GM19324 (cell line): ENCODE measurements around the gene PEAK1.

Source experiments
- ATAC-seq: cut with Tn5 transposase; IDR thresholded peaks from one replicate; pipeline ENCODE4 v1.9.1; 2021; ENCODE audit warnings: mild to moderate bottlenecking, moderate library complexity; ENCODE audit not compliant: unreplicated experiment, low FRiP score

The PEAK1 gene

DNA sequence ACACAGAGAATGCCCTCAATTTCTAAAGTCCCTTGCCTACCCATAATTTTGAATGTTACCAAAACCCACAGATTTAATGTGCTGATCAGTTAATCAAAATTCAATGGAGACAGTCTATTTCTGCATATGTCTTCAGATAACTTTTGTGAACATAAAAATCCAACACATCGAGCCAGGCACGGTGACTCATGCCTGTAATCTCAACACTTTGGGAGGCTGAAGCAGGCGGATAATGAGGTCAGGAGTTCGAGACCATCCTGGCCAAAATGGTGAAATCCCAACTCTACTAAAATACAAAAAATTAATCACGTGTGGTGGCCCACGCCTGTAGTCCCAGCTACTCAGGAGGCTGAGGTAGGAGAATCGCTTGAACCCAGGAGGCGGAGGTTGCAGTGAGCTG lies 49.3 kb downstream of the PEAK1 start:
- ATAC-seq, result no peak

DNA sequence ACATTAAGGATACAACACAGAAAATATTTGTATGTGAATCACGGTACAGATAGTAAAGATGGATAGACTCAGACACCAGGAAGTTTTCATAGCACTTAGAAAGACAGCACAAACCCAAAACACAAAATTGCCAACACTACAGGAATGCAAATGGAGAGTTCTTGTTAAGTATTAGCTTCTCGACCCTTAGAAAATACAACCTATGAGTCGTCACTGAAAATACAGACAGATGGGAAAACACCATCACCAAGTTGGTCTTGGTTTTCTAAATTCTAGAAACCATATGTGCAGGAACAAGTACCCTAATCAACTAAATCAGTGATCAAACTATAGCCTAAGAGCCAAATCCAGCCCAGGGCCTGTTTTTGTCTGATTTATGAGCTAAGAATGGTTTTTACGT lies 50.7 kb downstream of the PEAK1 start:
- no peak for ATAC-seq

DNA sequence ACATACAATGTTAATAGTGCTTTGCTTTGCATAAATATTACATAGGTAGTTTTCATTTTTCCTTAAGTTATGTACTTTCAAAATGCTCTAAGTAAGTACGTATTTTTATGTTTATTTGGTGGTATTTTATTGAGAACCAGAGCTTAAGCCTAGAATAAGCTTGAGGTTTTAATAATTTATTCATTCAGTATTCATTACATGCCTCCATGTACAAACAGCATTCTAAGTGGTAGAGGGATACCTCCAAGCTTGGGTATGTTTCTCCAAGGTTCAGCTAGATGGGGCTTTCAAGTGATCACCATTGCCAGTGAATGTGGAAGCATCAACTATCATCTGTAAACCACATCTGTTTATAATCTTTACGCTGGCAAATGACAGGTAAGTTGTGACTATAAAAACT lies 52.3 kb downstream of the PEAK1 start:
- ATAC-seq, result no peak

DNA sequence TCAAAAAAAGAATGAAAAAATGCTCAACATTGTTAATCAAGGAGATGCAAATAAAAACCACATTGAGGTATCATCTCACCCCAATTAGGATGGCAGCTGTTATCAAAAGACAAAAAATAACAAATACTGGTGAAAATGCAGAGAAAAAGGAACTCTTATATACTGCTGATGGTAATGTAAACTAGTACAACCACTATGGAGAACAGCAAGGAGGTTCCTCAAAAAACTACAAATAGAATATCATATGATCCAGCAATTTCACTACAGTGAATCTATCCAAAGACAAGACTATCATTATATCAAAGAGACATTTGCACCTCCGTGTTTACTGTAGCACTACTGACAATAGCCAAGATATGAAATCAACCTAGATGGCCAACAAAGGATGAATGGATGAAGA lies 58.4 kb downstream of the PEAK1 start:
- ATAC-seq, result no peak

DNA sequence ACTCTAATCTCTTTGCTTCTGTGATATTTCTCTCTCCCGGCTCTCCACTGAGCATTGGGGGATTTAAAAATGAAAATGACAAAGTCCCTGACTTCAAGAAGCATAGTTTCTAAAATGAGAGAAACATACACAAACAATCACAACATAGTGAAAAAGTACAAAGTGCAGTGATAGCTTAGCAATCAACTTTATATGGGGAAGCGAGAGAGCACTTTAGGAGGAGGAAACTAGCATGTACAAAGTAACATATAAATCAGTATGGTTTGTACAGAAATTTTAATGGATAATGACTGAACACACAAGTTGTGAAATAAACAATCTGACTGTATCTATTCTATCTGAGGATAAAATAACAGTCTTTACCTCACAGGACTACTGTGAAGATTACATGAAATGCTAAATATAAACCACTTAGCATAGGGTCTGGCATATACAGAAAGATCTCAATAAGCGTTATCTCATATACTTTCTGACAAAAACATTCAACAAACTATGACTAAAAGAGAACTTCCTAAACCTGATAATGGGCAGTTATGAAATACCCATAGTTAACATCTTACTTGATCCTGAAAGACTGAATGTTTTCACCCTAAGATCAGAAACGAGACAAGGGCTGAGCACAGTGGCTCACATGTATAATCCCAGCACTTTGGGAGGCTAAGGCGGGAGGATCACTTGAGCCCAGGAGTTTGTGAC lies 61.2 kb downstream of the PEAK1 start:
- no peak for ATAC-seq

DNA sequence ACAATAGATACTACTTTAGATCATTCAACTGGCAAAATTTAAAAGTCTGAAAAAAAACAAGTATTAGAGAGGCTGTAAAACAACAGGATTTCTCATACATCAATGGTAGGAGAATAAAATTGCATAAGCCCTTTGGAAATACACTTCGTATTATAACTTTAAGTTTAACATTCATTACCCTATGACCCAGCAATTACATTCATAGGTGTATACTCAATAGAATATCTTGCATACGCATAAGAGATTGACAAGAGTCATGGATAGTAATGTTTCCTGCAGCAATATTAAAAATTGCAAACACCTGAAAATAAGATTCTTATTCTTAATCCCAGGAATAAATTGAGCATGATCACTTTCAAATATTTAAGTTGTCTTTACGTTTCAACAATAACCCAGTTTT lies 63.6 kb downstream of the PEAK1 start:
- no peak for ATAC-seq

DNA sequence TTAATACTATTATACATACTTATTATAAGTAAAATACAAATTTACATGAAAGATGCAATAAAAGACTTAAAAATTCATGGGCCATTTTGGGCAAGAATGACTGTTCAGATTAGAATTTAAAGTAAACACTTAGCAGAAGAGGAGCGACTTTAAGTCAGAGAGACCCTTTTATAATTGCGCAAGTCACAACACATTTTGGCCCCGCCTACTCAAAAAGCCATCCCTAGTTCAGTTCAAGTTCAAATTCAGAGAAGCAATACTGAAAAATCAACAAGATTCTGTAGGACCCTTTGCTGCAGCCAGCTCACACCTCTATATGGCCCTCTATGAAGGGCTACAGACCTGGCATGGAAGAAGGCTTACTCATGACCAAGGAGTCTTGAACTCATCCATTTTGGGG lies 64.6 kb downstream of the PEAK1 start:
- no peak for ATAC-seq

DNA sequence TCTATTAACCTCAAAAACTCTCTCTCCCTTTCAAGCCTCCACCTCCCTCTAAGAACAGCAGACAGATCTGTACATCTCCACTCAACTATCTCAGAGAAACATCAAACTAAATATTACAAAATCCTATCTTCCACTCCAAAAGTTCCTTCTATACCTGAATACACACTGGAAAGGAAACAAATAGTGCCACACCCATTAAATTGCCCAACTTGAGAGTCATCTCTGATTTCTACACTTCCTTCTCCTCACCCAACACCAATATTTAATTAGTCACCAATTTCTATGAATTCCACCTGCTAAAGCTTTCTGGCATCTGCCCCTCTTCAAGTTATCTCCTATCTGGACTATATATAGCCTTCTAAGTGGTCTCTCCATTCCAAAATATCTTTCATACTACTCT lies 65.8 kb downstream of the PEAK1 start:
- ATAC-seq, result no peak

DNA sequence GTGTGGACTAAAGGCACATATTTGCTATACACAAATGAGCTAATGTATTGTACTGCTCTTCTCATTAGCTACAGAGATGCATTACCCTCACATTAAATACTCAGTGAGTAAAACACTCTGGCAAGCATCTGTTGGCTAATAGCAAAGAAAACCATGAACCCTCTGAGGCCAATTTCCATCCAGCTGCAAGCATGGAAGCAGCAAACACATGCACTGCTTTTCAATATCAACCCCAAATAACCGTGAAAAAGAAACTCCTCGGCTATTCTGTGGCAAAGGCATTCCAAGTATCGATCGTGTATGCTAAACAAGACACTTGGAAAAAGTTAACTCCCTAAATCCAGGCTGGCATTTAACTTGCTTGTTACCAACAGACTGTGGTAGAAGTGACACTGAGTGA lies 67.0 kb downstream of the PEAK1 start:
- no peak for ATAC-seq

DNA sequence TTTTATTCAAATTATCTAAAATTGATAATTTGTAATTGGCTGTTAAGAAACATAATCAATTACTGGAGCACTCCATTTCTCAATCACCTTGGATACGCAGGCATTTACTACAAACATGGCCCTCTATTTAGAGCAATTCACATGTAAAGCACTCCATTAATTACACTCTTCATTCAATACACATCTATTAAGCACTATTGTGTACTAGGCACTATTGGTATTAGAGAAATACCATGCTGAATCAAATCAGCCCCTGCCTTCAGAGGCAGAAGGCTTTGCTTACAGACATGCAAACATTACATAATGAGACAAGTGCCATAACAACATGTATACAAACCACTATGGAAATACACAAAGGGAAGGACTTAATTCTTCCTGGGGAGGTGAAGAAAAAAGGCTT lies 69.1 kb downstream of the PEAK1 start:
- ATAC-seq, result no peak

DNA sequence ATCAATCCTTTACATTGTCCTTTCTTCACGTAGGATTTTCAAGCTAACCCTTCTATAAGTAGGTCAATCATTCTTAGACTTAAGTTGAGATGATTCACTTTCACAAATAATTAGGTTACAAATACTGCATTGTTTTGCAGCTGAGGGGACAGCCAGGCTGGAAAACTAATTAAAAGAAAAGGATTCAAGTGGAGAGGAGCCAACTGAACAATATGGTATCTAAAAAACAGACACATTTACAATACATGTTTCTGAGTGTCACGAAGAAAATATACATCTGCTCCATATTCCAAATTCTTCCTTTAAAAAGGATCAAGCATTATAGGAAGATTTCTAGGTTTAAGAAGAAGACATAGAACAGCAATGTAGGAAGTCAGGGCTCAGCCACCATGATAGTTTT lies 70.2 kb downstream of the PEAK1 start:
- no peak for ATAC-seq

DNA sequence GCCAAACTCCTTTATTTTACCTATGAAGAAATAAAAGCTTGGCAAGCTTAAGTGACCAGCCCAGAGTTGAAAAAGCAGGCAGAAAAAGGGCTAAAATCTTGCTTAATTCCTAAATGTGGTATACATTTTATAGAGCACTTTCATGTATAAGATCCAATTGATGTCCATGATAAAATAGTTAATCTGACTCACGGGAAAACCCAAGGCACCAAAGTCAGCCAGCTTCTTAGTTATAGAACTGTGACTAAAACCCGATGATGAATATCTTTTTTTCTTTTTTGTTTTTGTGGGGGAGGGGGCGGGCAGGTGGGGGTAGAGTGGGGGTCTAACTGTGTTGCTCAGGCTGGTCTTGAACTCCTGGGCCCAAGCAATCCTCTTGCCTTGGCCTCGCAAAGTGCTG lies 71.4 kb downstream of the PEAK1 start:
- ATAC-seq, result no peak

DNA sequence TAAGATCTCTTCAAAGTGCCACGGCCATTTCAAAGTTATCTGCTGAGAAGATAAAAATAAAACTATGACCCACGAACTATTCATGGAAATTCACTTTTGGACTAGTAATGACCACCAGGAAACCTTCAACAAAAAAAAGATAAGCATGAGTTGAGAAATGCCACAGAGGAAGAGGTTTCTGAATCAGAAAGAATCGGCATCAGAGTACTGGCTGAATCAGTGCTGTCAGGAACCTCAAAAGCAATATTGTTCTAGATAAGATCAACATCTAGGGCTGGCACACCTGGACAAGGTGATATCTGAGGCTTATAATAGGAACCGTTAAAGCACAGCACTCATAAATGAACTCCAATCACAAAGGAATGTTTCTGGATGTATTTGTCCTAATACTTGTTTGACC lies 72.7 kb downstream of the PEAK1 start:
- ATAC-seq, result no peak

DNA sequence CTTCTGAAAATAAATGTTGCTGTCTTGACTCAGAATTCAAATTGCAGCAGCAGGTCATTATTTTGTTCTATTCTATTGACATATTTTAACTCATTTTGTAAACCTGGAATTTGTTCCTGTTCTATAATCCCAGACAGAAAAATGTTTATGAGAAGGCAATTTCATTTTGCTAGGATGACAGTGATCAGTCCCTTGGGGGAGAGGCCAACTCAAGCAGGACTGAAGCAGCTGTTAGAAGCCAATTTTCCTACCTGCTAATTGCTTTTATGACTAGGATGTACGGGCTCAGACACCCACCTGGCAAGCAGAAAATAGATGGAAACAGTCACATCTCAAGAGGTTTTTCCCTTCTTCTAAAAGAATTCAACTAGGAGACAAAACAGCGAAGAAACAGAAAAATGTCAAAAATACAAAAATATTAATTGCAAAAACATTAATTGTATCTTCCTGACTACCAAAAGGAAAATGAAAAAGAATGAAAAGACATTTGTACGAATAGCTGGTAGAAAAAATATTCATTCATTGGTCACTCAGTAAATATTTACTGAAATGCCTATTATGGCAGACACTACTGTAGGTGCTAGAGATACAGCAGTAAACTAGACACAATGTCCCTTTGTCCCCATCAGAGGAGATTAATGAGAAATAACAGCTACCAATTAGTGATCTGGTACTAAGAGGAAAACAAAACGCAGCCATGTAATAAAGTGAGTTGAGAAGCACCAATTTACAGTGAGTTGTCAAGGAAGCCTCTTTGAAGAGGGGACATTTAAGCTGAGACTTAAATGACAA lies 73.5 kb downstream of the PEAK1 start:
- no peak for ATAC-seq

DNA sequence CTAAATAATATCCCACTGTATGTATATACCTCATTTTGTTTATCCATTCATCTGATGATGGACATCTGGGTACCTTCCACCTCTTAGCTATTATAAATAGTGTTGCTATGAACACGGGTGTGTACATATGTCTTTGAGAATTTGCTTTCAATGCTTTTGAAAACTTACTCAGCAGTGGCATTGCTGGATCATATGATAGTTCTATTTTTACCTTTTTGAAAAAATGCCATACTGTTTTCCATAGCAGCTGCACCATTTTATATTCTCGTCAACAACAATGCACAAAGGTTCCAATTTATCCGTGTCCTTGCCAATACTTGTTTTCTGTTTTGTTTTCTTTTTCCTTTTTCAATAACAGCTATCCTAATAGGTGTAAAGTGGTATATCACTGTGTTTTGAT lies 77.1 kb downstream of the PEAK1 start:
- no peak for ATAC-seq

DNA sequence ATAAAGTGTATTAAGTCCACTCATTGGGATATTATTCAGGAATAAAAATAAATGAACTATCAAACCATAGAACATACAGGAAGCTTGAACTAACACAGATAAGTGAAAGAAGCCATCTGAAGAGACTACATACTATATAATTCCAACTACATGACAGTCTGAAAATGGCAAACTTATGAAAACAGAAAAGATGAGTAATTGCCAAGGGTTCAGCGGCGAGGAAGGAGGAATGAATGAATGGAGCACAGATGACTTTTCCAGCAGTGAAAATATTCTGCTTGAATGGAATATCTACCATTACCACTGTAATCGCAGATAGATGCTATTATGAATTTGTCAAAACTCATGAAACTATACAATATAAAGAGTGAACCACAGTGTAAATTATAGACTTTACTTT lies 79.7 kb downstream of the PEAK1 start:
- ATAC-seq, result no peak

DNA sequence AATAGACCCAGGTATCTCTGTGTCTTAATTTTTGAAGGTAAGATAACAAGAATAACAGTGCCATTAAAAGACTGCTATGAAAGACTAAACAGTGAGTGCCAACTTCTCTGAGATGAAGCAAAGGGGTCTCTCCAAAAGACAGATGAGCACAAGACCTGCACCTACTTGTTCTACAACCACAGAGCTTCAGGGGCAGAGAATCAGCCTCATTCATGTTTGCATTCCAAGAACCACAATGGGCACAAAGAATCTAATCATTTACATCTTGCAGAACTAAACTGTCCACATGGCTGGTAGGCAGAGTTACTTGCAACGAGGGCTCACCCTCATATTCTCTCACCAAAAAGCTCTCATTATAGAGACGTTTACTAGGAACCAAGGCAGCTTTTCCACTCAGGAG lies 83.9 kb downstream of the PEAK1 start:
- ATAC-seq, result no peak

DNA sequence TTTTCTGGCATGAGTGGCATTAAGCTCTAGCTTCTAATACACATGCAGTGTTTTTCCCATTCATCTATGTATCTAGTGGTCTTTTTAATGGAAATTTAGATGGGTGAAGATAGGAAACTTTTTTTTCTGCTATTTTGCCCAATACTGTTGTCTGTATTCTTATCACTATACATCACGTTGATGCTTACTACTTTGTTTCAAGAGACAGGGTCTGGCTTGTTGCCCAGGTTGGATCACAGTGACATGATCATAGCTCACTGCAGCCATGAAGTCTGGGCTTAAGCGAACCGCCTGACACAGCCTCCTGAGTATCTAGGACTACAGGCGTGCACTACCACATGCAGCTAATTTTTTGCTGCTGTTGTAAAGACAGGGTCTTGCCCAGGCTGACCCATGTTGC lies 84.6 kb downstream of the PEAK1 start:
- no peak for ATAC-seq

DNA sequence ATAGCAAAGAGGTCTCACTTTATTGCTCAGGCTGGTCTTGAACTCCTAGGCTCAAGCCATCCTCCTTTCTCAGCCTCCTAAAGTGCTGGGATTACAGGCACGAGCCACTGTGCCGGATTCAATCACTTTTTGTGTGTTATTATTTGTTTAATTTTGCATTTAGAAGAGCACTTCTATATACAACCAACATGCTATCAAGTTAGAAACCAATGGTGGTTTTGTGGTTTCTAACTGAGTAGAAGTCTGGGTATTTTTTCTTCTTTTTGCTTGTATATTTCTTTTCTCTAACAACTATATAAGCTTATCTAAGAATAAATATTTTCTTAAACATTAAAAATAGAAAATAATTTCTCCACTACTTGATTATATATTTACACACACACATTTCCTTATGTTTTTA lies 86.7 kb downstream of the PEAK1 start:
- no peak for ATAC-seq

DNA sequence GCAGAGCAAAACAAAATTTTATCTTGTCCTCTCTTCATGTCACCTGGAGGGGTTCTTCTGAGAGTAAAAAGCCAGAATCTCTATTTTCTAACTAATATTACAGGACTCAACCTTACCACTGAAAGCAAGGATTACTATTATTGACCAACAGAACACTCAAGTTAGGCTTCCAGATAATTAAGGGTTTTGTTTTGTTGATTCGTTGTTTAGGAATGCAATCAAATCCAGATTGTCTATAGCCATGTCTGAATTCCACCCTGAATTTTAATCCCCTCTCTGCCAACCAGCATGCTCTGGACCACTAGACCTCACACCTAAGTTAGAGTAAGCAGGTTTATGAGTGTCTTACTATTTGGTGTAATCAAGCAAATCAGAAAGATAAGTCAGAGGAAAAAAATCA lies 90.7 kb downstream of the PEAK1 start:
- ATAC-seq, result no peak

DNA sequence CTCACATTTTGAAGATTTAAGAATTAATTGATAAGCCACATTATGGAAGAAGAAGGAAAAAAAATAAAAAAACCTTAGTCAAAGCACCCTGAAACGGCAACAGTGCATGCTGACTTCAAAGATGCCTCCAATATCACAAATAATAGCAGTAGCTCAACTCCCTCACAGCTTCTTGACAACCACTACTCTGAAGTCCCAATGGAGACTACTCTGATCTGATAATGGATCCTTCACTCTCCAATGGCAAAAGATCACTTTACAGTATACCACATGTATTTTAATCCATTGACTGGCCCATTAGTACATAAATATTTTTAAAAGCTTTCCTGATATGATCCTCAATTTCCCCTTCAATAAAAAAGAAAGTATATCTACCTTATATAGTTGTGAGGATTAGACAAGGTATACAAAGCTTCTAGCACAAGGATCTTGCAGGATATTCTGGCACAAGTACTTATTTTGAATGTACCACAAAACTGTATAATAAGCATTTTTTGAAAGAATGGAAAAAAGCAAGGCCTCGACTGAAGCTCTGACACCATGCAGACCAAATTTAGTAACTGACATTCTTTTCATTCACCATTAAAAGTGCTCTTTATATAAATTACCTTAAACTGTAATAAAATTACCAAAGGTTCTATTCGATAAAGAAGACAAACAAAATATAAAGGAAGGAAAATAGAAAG lies 91.9 kb downstream of the PEAK1 start:
- ATAC-seq, result no peak

DNA sequence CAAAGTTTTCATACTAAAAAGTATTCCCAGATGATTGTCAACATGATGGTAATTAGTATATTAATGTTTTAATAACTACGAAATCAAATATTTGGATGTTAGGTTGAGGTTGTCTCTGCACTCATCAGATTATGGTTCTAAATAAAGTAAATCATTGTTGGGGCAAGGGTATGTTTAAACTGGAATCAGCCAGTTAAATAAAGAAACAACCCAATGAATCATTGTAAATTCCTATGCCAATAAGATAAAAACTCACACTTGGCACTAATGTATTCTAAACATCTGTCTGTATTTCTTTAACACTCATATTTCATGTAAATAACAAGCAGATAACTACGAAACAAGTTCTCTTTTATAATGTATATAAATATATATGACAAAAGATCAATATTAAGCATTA lies 92.7 kb downstream of the PEAK1 start:
- ATAC-seq, result no peak
